Motor neuron (in vitro differentiated cells): ENCODE measurements around the gene DUSP19. TPM values are rescaled to one million over a fixed set of nuclear protein-coding genes. Genes with fewer than 3 reads are reported as not detected.

Experiments
- ATAC-seq, 8 experiments: fragments of 200-7000 bp; cut with Tn5 transposase; replicated peaks in 6 of 8; 2 replicates each; pipeline ENCODE4 v1.8.0; 2021; ENCODE audit warnings: mild to moderate bottlenecking in 8 of 8, moderate library complexity in 8 of 8
- H3K27ac ChIP-seq, 2 donors: fragments of 250-450 bp; sonication (Bioruptor Pico); 2 replicates each; pipeline ENCODE4 v1.9.0; 2021; ENCODE audit warnings: antibody characterized with exemption in 2 of 2, mild to moderate bottlenecking in 2 of 2, moderate library complexity in 1 of 2
- H3K4me1 ChIP-seq, 2 donors: fragments of 250-450 bp; sonication (Bioruptor Pico); replicated peaks in 1 of 2; 2 replicates each; pipeline ENCODE4 v1.6.1; 2021; ENCODE audit warnings: antibody characterized with exemption in 2 of 2, mild to moderate bottlenecking in 2 of 2, moderate library complexity in 1 of 2
- H3K4me3 ChIP-seq, 5 donors: fragments of 250-450 bp; sonication (Bioruptor Pico); 2 replicates each; pipeline ENCODE4 v1.9.0; 2021; ENCODE audit warnings: antibody characterized with exemption in 5 of 5, mild to moderate bottlenecking in 5 of 5, moderate library complexity in 4 of 5
- WGBS, 10 experiments: fragments of 450-650 bp; shearing (Covaris generic); methylation state at CpG; one replicate each; pipeline ENCODE4 v1.0.0; 2022; 5-methylcytosine and 5-hydroxymethylcytosine counted together
- in situ Hi-C, 9 experiments: fragments of 400-800 bp; cut with MboI; loops; one replicate each; pipeline ENCODE4 v1.15.0; 2021; ENCODE audit warnings: low sequenced_read_pairs in 9 of 9, low pct_unique_long_range_greater_than_20kb in 2 of 9; ENCODE audit not compliant: unreplicated experiment in 9 of 9
- total RNA-seq, 8 experiments: library from RNA; unstranded; fragments of 300-600 nt; gene quantifications; 2 replicates each; pipeline versions ENCODE4 v1.2.3 to v1.2.4, GENCODE V29; 2022

The DUSP19 gene
- total RNA-seq, 8 experiments from 2014 or later: 2.1 to 5.6 (median 3.5) TPM

- peak overlapping the region; percentile 53 to 91 (median 67) for H3K4me3 ChIP-seq
- H3K27ac ChIP-seq: peak overlapping the region; percentile 82 to 83
- WGBS, 10 experiments: 8 to 98% (median 66%) methylated on average over 3 to 16 of the region's 17 CpGs
- H3K4me1 ChIP-seq: peaks cover 6 to 10% of the 10 kb centered on the region in 2 donors
- ATAC-seq: peak in 2 of 8 experiments; percentile 3 to 7
- in situ Hi-C loops: no loop called here
These were observed 44.8 kb downstream of the DUSP19 start for GRCh38 chr2:183123117-183123958.

- H3K4me1 ChIP-seq: peaks cover 6 to 10% of the 10 kb centered on the region in 2 donors
- peak overlapping the region; percentile 82 to 83 for H3K27ac ChIP-seq
- peak overlapping the region; percentile 53 to 91 (median 67) for H3K4me3 ChIP-seq
- peak in 1 of 8 experiments; percentile 25 for ATAC-seq
- WGBS, 10 experiments: 0 to 20% (median 2%) methylated on average over 1 to 7 of the region's 7 CpGs
- in situ Hi-C loops: no loop called here
These were observed 45.3 kb downstream of the DUSP19 start for GRCh38 chr2:183123959-183124221.

- WGBS, 10 experiments: 0 to 3% (median 0%) methylated on average over 5 to 23 of the region's 43 CpGs; no CpG with 5 or more reads in 1 of the 10 experiments
- in situ Hi-C loops: no loop called here
These were observed 45.8 kb downstream of the DUSP19 start, which contains the start of gene NUP35 for GRCh38 chr2:183124222-183124956. Gene NUP35 (plus strand): TSS chr2:183124443. CDS start chr2:183124458, 15 bp downstream.

GRCh38 chr2:183124957-183125255 lies 46.4 kb downstream of the DUSP19 start:
- WGBS, 10 experiments: 0 to 13% (median 0%) methylated on average over 3 to 10 of the region's 10 CpGs
- Histone ChIP-seq H3K4me1 (peaks cover 6 to 10% of the 10 kb centered on the region in 2 donors), H3K27ac (peak overlapping the region; percentile 82 to 83), H3K4me3 (peak overlapping the region; percentile 53 to 91 (median 67))
- ATAC-seq: no peak
- in situ Hi-C loops: no loop called here

More at GRCh38 chr2:183124222-183124956, 45.8 kb downstream of the DUSP19 start, which contains the start of gene NUP35:
- H3K4me3 ChIP-seq: peak within 1 kb of the TSS; percentile 53 to 91 (median 67)
- H3K27ac ChIP-seq: peak within 1 kb of the TSS; percentile 82 to 83
- H3K4me1 ChIP-seq: peaks cover 6 to 10% of the 10 kb centered on the region in 2 donors
- ATAC-seq: peak; percentile 89 to 94 (median 92)

- Histone ChIP-seq H3K4me3 (peak overlapping the region; percentile 53 to 91 (median 67)), H3K4me1 (peaks cover 6 to 10% of the 10 kb centered on the region in 2 donors), H3K27ac (no peak overlapping the region)
- 62 to 90% (median 73%) methylated on average over 2 to 9 of the region's 11 CpGs; no CpG with 5 or more reads in 1 of the 10 experiments for WGBS, 10 experiments
- no peak for ATAC-seq
- in situ Hi-C loops: no loop called here
These were observed 47.3 kb downstream of the DUSP19 start for GRCh38 chr2:183125659-183126341.

GRCh38 chr2:183126635-183127034 lies 48.1 kb downstream of the DUSP19 start:
- Histone ChIP-seq H3K27ac (no peak overlapping the region), H3K4me1 (peaks cover 6 to 10% of the 10 kb centered on the region in 2 donors), H3K4me3 (no peak overlapping the region)
- no peak for ATAC-seq
- 88 to 100% (median 96%) methylated on average over 1 to 2 of the region's 2 CpGs for WGBS, 10 experiments
- in situ Hi-C loops: no loop called here

- in situ Hi-C loops: no loop called here
- 20 to 100% (median 88%) methylated on average over 1 to 2 of the region's 2 CpGs for WGBS, 10 experiments
- no peak for ATAC-seq
These were observed 55.5 kb downstream of the DUSP19 start for GRCh38 chr2:183134016-183134415.

GRCh38 chr2:183148955-183149354 lies 70.4 kb downstream of the DUSP19 start:
- in situ Hi-C loops: no loop called here

More at GRCh38 chr2:183134016-183134415, 55.5 kb downstream of the DUSP19 start:
- H3K4me3 ChIP-seq: no peak overlapping the region
- no peak overlapping the region for H3K27ac ChIP-seq
- no peaks in the 10 kb centered on the region for H3K4me1 ChIP-seq

GRCh38 chr2:183149489-183149888 lies 70.9 kb downstream of the DUSP19 start:
- ATAC-seq: no peak
- in situ Hi-C loops: no loop called here
- H3K27ac ChIP-seq: no peak overlapping the region

More at GRCh38 chr2:183148955-183149354, 70.4 kb downstream of the DUSP19 start:
- Histone ChIP-seq H3K27ac (no peak overlapping the region), H3K4me1 (no peaks in the 10 kb centered on the region), H3K4me3 (no peak overlapping the region)
- peak in 1 of 8 experiments; percentile 61 for ATAC-seq
- 81 to 100% (median 100%) methylated on average over 1 of the region's 1 CpG; no CpG with 5 or more reads in 1 of the 10 experiments for WGBS, 10 experiments

More at GRCh38 chr2:183149489-183149888, 70.9 kb downstream of the DUSP19 start:
- WGBS, 10 experiments: 69 to 100% (median 100%) methylated on average over 1 to 2 of the region's 2 CpGs; no CpG with 5 or more reads in 1 of the 10 experiments
- H3K4me1 ChIP-seq: no peaks in the 10 kb centered on the region
- no peak overlapping the region for H3K4me3 ChIP-seq

Other genes starting within 250 kb of the DUSP19 start
- gene FRZB, start 212.1 kb upstream of the DUSP19 start, total RNA-seq: 10 to 100 TPM in 1 of 8 experiments, 1 to 10 TPM in 5, under 1 TPM in 2; 0.25 to 32.1 (median 2.3) TPM
- 100 to 1,000 TPM in 2 of 8 experiments, 10 to 100 TPM in 6; 70.3 to 136 (median 86.6) TPM for gene NCKAP1, start 40.3 kb upstream of the DUSP19 start, total RNA-seq
- 10 to 100 TPM; 14.7 to 31.6 (median 20.7) TPM for gene NUP35, start 45.7 kb downstream of the DUSP19 start, total RNA-seq